ENCODE results near the gene ZNF664. TPM values are rescaled to one million over a fixed set of nuclear protein-coding genes. Genes with fewer than 3 reads are reported as not detected.

ZNF664 gene
- total and polyA plus RNA-seq, 2 of the 4 experiments (the other 2 are of a cell fraction): 29.9 to 32.6 TPM

DNA sequence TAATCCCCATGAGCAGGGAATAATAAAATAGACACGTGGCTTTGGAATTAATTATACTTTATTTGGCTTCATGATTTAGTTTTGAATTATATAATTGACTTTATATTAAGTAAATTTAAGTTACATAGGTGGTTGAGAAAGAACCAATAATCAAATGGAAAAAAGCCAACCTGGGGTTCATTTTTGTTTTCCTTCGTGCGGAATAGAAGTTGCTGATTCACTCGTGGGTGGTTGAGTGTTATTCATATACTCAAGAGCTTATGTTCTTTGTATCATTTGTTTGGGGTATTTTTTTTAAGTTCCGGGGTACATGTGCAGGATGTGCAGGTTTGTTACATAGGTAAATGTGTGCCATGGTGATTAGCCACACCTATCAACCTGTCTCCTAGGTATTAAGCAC, 58.0 kb downstream of the ZNF664 start:
- no TSS peak for BruUV-seq (replicated peaks)
- Histone ChIP-seq H2BK5ac (ENCODE audit: low read depth, low read length, poor library complexity, severe bottlenecking) (peak overlapping the region; percentile 45), H3K79me1 (ENCODE audit: low read depth in 1 of 2, low read length in 2 of 2) (no peaks in the 10 kb centered on the region), H2AK9ac (replicated peaks; ENCODE audit: low read depth, low read length, poor library complexity) (no peak overlapping the region), H3K9me1 (ENCODE audit: insufficient read depth, low read length) (peaks cover 14% of the 10 kb centered on the region), H3K4ac (ENCODE audit: low read depth, low read length) (peak overlapping the region; percentile 70), H4K8ac (ENCODE audit: low read depth in 2 of 2, low read length in 2 of 2) (no peak overlapping the region), H3K56ac (ENCODE audit: extremely low read depth, insufficient read depth, low read length) (no peak overlapping the region), H3K9me3 (ENCODE audit: control insufficient read depth, insufficient read depth, low read length) (no peaks in the 10 kb centered on the region), H2AK5ac (ENCODE audit: low read depth, low read length) (peak overlapping the region; percentile 62), H2AFZ (replicated peaks; ENCODE audit: low read length, poor library complexity) (no peak overlapping the region), H3K27me3 (ENCODE audit: control insufficient read depth, insufficient read depth, low read length) (no peaks in the 10 kb centered on the region), H3K4me2 (ENCODE audit: low read depth, low read length) (0 out of 2 replicates have a peak overlapping the region, but pooled peaks have one; percentile 28), H3K18ac (ENCODE audit: low read depth, low read length) (no peak overlapping the region), H2BK120ac (ENCODE audit: low read depth, low read length) (peak overlapping the region; percentile 54; the same call in 1 of the 2 replicates), H3K9ac (ENCODE audit: low read depth, low read length) (no peak overlapping the region), H3K36me3 (ENCODE audit: control insufficient read depth, insufficient read depth, low read length) (no peaks in the 10 kb centered on the region), H3K4me1 (ENCODE audit: control insufficient read depth, insufficient read depth, low read length) (peaks cover 15% of the 10 kb centered on the region), H4K20me1 (ENCODE audit: insufficient read depth, low read length) (no peaks in the 10 kb centered on the region), H4K91ac (ENCODE audit: insufficient read depth, low read depth, low read length) (no peak overlapping the region), H2BK15ac (ENCODE audit: low read depth, low read length) (peak overlapping the region; percentile 52; the same call in 1 of the 3 replicates), H2BK20ac (ENCODE audit: low read depth, low read length) (peak overlapping the region; percentile 28; the same call in 1 of the 2 replicates), H3K27ac (ENCODE audit: insufficient read depth, low read length) (no peak overlapping the region), H3K23ac (ENCODE audit: low read depth, low read length) (no peak overlapping the region), H4K5ac (ENCODE audit: low read depth, low read length) (no peak overlapping the region), H3K4me3 (ENCODE audit: insufficient read depth, low read depth, low read length) (no peak overlapping the region), H3K14ac (replicated peaks; ENCODE audit: low read depth, low read length) (0 out of 2 replicates have a peak overlapping the region, but pooled peaks have one; percentile 12)
- ChIA-PET POLR2A (ENCODE audit: unreplicated experiment) (no interaction called here), CTCF (no interaction called here)
- no peak for ATAC-seq (ENCODE audit: low read depth)
- intact Hi-C loops (cut with micrococcal nuclease): loop anchor here (5.0 kb wide), 2 partner anchors 34 to 59 kb away; partner anchors contain the start of genes CCDC92 and ZNF664
- no peak for TF ChIP-seq RFX5 (IDR thresholded peaks at IDR 0.05; ENCODE audit: low read depth, low read length)
- peak; percentile 13; the same call in 1 of the 2 replicates for TF ChIP-seq NFE2L2 (IDR thresholded peaks at IDR 0.05; ENCODE audit: low read depth, low read length)
- TF ChIP-seq FOS (IDR thresholded peaks at IDR 0.05; ENCODE audit: low read depth, low read length): 0 out of 2 replicates have a peak, but pooled peaks have one; percentile 2
- DNase-seq: peak; percentile 33
- no CpG with 5 or more reads among the region's 5 CpGs for WGBS, 2 experiments (ENCODE audit: extremely low coverage in 2 of 2, insufficient read length in 1 of 2)
- dilution Hi-C loops (cut with HindIII; ENCODE audit: low sequenced_read_pairs, unreplicated experiment): no loop called here
- in situ Hi-C loops (cut with MboI; ENCODE audit: low sequenced_read_pairs): no loop called here

Data from IMR-90 (cell line).